SIG-M5 treated with dmso at 0.1 percent for 504 hours (cell line): ENCODE results near the gene SERTM1.

Experiments used
- DNase-seq: peaks from one replicate; lab custom pipeline; 2025; ENCODE audit not compliant: unreplicated experiment; lab: John Stamatoyannopoulos, UW

SERTM1 gene

DNA sequence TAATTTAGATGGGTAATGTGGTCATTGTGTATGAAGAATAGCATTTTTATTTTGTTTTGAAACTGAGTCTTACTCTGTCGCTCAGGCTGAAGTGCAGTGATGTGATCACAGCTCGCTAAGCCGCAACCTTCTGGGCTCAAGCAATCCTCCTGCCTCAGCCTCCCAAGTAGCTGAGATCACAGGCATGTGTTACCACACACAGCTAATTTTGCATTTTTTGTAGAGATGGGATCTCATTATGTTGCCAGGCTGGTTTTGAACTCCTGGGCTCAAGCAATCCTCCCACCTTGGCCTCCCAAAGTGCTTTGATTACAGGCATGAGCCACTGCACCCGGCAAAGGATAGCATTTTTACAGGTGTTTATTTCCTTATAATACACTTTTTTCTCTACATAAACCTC lies 36.6 kb downstream of the SERTM1 start:
- DNase-seq = no peak

- DNase-seq = no peak
These were observed 38.5 kb downstream of the SERTM1 start for GRCh38 chr13:36712290-36712689.

DNA sequence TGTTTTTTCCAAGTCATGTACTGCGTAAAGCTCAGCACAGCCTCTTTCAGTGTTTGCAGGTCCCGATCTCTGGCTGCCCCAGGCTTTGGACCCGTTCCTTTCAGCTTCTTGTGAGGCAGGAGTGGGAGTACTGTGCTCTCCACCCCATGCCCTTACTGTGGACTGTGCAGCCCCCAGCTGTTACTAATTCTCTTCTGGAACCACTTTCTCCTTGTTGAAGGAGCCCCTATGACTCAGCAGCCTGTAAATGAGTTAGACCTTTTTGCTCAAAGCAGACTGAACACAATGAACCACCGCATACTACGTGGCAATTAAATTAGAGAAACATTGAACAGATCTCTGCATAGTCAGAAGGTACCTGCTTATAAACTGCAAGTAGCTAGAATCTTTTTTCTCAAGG lies 39.0 kb downstream of the SERTM1 start:
- DNase-seq = no peak

DNA sequence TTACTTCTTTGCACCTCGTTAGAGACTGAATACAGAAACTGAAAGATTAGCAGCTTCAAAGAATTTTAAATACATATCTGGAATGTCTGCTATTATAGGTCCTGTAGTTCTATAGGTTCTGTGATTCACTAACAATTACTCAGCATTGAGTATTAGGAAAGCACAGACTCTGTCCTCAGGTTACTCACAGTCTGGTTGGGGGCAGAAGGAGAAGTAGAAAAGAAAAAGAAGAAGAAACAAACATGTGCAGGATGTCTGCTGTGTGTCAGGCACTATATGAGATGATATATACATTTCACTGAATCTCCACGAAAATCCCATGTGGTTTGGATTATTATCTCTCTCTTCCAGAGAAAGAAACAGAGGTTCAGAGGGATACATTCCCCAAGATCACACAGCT lies 40.1 kb downstream of the SERTM1 start:
- DNase-seq = peak; percentile 1

DNA sequence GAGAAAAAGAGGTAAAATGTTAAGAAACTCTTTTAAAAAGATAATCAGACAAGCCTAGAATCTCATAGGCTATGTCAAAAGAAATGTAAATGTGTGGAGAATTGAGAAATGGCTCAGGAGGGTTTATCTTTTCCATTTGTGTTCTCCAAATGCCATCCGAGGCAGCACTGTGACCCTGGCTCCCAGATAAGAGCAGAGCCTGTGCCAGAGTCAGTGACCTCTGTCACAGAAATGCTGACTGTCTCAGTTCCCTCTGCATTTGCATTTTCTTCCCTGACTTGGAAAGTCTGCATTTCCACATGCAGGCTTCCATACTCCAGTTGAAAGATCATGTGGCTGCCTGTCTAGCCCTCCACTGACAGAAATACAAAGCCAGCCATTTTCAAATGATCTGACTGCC lies 42.0 kb downstream of the SERTM1 start:
- no peak for DNase-seq

GRCh38 chr13:36717017-36717416 lies 43.2 kb downstream of the SERTM1 start:
- DNase-seq = no peak

GRCh38 chr13:36717966-36718545 lies 44.2 kb downstream of the SERTM1 start:
- DNase-seq = no peak

DNA sequence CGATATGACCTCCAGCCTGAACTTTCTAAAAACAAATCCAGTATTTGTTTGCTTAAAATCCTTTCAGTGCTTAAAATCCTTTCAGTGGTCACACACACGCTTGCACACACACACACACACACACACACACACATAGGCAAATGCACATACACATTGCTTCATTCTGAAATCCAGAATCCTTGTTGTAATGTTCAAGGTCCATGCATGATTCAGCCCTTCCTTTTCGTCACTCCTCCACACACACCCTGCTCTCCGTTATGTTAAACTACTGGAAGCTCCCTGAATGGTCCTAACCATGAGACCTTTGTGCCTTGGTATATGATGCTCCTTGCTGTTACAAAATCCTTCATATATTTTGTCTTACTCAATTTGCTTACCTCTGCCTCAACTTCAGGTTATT lies 44.9 kb downstream of the SERTM1 start:
- DNase-seq = no peak

GRCh38 chr13:36724141-36724540 lies 50.3 kb downstream of the SERTM1 start:
- DNase-seq = no peak

- no peak for DNase-seq
These were observed 52.1 kb downstream of the SERTM1 start for GRCh38 chr13:36725936-36726335.

DNA sequence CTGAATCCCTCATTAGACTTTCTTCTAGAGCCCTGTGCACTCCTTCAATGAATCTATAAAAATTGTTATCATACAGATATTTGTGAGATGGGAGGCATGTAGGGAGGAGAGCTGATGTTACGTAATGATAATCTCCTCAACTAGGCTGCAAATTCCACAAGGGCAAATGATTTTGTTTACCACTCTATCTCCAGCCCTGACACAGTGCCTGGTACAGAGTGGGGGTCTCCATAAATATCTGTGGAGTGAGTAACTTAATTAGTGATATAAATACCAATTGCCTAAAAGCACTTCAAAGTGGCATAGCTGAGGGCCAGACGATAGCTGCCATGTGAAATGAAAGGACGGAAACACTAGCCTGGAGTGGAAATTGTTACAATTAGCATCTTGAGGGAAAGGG lies 54.2 kb downstream of the SERTM1 start:
- DNase-seq = no peak

GRCh38 chr13:36736119-36736726 lies 62.4 kb downstream of the SERTM1 start:
- peak; percentile 40 for DNase-seq

DNA sequence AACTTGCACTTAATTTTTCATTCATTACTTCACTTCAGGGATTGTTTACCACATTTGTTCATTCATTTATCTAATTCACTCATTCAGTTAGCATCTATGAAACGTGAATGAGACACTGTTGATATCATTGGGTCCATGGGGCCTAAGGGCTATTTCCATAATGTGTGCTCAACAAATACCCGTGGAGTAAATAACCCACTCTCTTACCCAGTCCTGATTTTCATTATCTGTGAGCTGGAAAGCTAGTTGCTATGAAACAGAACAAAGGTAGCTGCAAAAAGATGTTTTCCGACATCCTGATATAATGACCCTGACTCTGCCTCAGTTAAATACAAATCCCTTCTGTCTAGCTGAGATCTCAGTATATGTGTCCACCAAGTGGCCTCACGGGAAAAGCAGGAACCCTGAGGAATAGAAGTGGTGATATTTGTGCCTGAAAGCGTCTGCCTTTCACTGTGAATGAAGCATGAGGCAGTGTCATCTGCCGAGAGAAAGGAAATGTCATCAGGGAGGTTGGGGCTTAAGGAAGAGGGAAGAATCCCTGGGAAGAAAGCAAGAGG lies 63.8 kb downstream of the SERTM1 start:
- no peak for DNase-seq

DNA sequence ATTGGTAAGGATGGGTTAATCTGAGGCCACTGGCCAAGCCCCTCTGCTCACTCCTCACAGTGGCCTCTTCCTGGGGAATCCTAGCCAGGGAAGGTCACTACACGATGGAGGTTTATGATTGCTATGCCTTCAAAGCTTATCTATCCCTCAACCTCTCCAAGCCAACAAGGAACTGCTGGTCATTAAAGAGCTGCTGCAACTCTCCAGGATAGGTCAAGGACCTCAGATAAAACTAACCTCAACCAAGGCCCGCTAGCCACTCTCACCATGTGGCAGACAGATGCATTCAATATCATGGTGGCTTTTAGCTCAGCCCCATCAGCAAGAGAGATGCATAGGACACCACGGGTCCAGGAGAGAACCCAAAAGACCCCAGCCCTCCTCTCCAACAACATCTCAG lies 71.6 kb downstream of the SERTM1 start:
- DNase-seq = no peak

DNA sequence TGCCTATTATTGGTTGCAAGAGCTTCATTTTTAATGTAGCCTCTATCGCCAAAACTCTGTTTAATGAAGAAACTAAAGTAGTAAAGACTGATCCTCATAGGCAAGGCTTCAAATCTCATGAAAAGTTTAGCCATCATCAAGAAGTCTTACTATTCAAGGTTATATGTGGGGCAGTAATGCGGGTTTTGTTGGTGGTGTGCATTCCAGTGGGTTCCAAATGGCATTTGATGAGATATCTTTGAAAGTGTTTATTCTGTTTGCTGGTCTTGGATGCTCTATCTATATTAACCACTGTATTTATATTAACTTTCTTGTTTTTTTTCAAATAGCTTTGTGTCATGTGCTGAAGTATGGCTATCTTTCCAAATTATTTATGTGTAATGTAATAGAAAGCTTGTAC lies 72.2 kb downstream of the SERTM1 start:
- no peak for DNase-seq
